GM10248 (cell line): ENCODE results near the gene METTL15.
"Not testable (repeated sequence)": the region's sequence is repeated elsewhere in the genome, so short reads cannot be mapped to it uniquely, and the experiment has no call there.

Experiments
- CTCF ChIA-PET: fragments of 300-600 bp; sonication (Branson Sonifier 250); formaldehyde crosslinking; extraction: SDS; loops from one replicate; lab custom pipeline; 2021; ENCODE audit warnings: antibody characterized with exemption; lab: Yijun Ruan, JAX
- POLR2A ChIA-PET: fragments of 350-650 bp; sonication (Branson Sonifier 250); formaldehyde crosslinking; extraction: SDS; loops from one replicate; lab custom pipeline; 2020; ENCODE audit warnings: antibody characterized with exemption; lab: Yijun Ruan, JAX
- DNase-seq: peaks from one replicate; pipeline ENCODE4 v3.0.0; 2012; ENCODE audit errors: extremely low spot score
- CTCF ChIP-seq: IDR thresholded peaks from 2 replicates; pipeline ENCODE4 v1.5.1; 2012; ENCODE audit warnings: mild to moderate bottlenecking, low read depth; ENCODE audit errors: extremely low read depth, missing control alignments, control extremely low read depth

METTL15 gene

GRCh38 chr11:28318871-28319270 is 210.7 kb downstream of the METTL15 start:
- no peak for TF ChIP-seq CTCF
- ChIA-PET POLR2A (no interaction called here), CTCF (interaction anchor here (1.4 kb wide), 1 partner anchor 21 kb away, joined by 4 read pairs; no protein-coding TSS in a partner anchor)
- no peak for DNase-seq

- no peak for DNase-seq
- ChIA-PET POLR2A (no interaction called here), CTCF (no interaction called here)
- no peak for TF ChIP-seq CTCF
Measured at GRCh38 chr11:28323621-28324020, 215.4 kb downstream of the METTL15 start.

- POLR2A ChIA-PET, CTCF ChIA-PET, DNase-seq: not testable (repeated sequence)
Measured at GRCh38 chr11:28332393-28332792, 224.2 kb downstream of the METTL15 start.

- POLR2A ChIA-PET, result no interaction called here
- CTCF ChIA-PET, result interaction anchor here (1.4 kb wide), 1 partner anchor 12 kb away, joined by 6 read pairs; no protein-coding TSS in a partner anchor
- no peak for TF ChIP-seq CTCF
- DNase-seq, result no peak
Measured at GRCh38 chr11:28337701-28338100, 229.5 kb downstream of the METTL15 start.

GRCh38 chr11:28338371-28338770 is 230.2 kb downstream of the METTL15 start:
- POLR2A ChIA-PET, result no interaction called here
- CTCF ChIA-PET, result interaction anchor here (1.4 kb wide), 1 partner anchor 13 kb away, joined by 6 read pairs; no protein-coding TSS in a partner anchor

GRCh38 chr11:28339488-28339887 is 231.3 kb downstream of the METTL15 start:
- no peak for DNase-seq
- TF ChIP-seq CTCF, result no peak
- POLR2A ChIA-PET, result no interaction called here
- CTCF ChIA-PET, result no interaction called here

More at GRCh38 chr11:28338371-28338770, 230.2 kb downstream of the METTL15 start:
- TF ChIP-seq CTCF, result no peak
- no peak for DNase-seq

GRCh38 chr11:28342716-28343115 is 234.5 kb downstream of the METTL15 start:
- DNase-seq, result no peak
- TF ChIP-seq CTCF, result no peak
- POLR2A ChIA-PET, result no interaction called here
- CTCF ChIA-PET, result interaction anchor here (1.2 kb wide), 1 partner anchor 9 kb away, joined by 3 read pairs; no protein-coding TSS in a partner anchor
